DOHH2 (cell line): ENCODE results near the gene ZNRD2.

ENCODE experiments used
- CTCF ChIP-seq: fragments of 200-600 bp; sonication (generic); IDR thresholded peaks from one replicate; pipeline ENCODE4 v1.5.1; 2014; ENCODE audit warnings: antibody characterized with exemption, mild to moderate bottlenecking, low read depth, low read length; ENCODE audit not compliant: poor library complexity, severe bottlenecking
- EZH2phosphoT487 ChIP-seq: fragments of 200-600 bp; sonication (generic); IDR thresholded peaks from 2 replicates; pipeline ENCODE4 v1.6.1; 2017; ENCODE audit warnings: borderline replicate concordance, mild to moderate bottlenecking, antibody characterized with exemption, low read length, moderate library complexity, mixed read lengths

GRCh38 chr11:65615950-65616574 lies 45.8 kb downstream of the ZNRD2 start:
- TF ChIP-seq CTCF (no peak), EZH2phosphoT487 (no peak)
